Measurements from ENCODE around the gene SHROOM1.

Gene SHROOM1

DNA sequence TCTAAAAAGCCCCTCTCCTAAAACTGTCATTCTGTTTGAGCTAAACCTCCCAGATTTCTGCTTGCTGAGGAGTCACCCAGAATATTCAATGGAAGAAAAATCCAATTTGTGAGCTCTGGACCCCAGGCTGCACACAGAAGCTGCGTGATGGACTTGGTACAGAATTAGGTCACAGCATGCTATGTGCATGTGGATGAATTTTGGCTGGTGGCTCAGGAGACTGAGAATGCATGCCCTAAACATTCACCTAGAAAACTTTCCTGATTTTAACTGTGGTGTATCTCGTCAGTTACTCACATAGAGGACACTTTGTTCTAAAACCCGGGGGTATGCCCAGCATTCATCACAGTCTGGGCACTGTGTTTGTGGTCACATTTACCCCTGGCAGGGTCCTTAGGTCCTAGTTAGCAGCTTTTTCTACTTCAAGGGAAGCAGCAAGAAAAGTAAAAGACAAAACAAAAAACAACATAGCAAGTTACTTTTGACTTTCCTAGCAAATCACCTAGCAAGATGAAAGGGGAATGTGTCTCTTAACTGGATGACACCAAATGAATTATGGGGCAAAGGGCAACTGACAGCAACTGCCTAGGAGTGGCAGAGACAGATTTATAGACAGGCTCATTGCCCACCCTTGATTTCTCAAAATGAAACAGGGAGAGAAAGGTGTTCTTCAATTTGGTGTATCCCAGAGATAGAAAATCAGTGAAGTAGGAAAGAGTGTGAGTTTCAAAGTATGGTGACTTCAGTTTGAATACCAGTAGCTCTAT, 8.3 kb upstream of the SHROOM1 start:
- Histone ChIP-seq H3K9me3 (replicated peaks; ENCODE audit: insufficient read depth, low read length) (no peaks in the 10 kb centered on the region), H3K27me3 (replicated peaks; ENCODE audit: insufficient read depth, low read length) (no peaks in the 10 kb centered on the region), H2AFZ (ENCODE audit: low read length) (no peak overlapping the region), H3F3A (ENCODE audit: insufficient read depth, low read length) (no peaks in the 10 kb centered on the region), H3K36me3 (replicated peaks; ENCODE audit: insufficient read depth, low read length) (no peaks in the 10 kb centered on the region), H3K4me1 (ENCODE audit: low read length) (no peaks in the 10 kb centered on the region), H3K4me2 (ENCODE audit: low read depth, low read length) (no peak overlapping the region), H4K20me1 (ENCODE audit: insufficient read depth, low read length) (no peaks in the 10 kb centered on the region), H3K79me2 (ENCODE audit: low read length) (no peaks in the 10 kb centered on the region), H3K9me2 (replicated peaks; ENCODE audit: insufficient read depth, low read length) (no peaks in the 10 kb centered on the region), H3K4me3 (ENCODE audit: low read length) (no peak overlapping the region), H3K9ac (ENCODE audit: low read length) (no peak overlapping the region), H3K27ac (ENCODE audit: low read length) (no peak overlapping the region)
- no peak for DNase-seq
- TF ChIP-seq, protein P1, sequence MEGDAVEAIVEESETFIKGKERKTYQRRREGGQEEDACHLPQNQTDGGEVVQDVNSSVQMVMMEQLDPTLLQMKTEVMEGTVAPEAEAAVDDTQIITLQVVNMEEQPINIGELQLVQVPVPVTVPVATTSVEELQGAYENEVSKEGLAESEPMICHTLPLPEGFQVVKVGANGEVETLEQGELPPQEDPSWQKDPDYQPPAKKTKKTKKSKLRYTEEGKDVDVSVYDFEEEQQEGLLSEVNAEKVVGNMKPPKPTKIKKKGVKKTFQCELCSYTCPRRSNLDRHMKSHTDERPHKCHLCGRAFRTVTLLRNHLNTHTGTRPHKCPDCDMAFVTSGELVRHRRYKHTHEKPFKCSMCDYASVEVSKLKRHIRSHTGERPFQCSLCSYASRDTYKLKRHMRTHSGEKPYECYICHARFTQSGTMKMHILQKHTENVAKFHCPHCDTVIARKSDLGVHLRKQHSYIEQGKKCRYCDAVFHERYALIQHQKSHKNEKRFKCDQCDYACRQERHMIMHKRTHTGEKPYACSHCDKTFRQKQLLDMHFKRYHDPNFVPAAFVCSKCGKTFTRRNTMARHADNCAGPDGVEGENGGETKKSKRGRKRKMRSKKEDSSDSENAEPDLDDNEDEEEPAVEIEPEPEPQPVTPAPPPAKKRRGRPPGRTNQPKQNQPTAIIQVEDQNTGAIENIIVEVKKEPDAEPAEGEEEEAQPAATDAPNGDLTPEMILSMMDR (IDR thresholded peaks at IDR 0.05; ENCODE audit: low read length) = no peak
- TF ChIP-seq EZH2 (optimal IDR thresholded peaks at IDR 0.05; ENCODE audit: low read depth, low read length) = no peak
- no peak for TF ChIP-seq EZH2phosphoT487 (IDR thresholded peaks at IDR 0.05; ENCODE audit: low read length)

DNA sequence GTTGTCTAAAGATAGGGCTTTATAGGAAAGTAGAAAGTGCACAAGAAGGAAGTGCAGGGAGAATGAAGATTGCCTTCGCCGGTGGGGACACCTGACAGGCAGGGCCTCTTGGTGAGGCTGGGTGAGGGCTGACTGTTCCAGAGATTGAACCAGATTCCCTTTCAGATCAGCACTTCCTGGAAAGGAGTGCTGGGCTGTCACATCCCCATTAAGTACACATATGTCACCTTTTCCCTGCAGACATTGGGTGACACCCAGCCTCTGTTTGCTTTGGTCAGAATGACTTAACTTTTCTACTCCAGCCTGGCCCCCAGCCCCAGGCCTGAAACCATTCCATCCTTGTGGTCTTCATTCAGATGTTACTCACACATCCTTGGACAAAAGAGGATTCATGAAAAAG, 7.4 kb upstream of the SHROOM1 start:
- DNase-seq = no peak
- H3K79me2 ChIP-seq (ENCODE audit: low read length) = no peaks in the 10 kb centered on the region
- H4K20me1 ChIP-seq (ENCODE audit: insufficient read depth, low read length) = no peaks in the 10 kb centered on the region
- H3K4me1 ChIP-seq (ENCODE audit: low read length) = no peaks in the 10 kb centered on the region
- no peak overlapping the region for H3K4me3 ChIP-seq (ENCODE audit: low read length)
- H3K27ac ChIP-seq (ENCODE audit: low read length) = no peak overlapping the region
- no peaks in the 10 kb centered on the region for H3F3A ChIP-seq (ENCODE audit: insufficient read depth, low read length)
- H2AFZ ChIP-seq (ENCODE audit: low read length) = no peak overlapping the region
- H3K27me3 ChIP-seq (replicated peaks; ENCODE audit: insufficient read depth, low read length) = no peaks in the 10 kb centered on the region
- no peaks in the 10 kb centered on the region for H3K36me3 ChIP-seq (replicated peaks; ENCODE audit: insufficient read depth, low read length)
- no peak overlapping the region for H3K9ac ChIP-seq (ENCODE audit: low read length)
- H3K9me2 ChIP-seq (replicated peaks; ENCODE audit: insufficient read depth, low read length) = no peaks in the 10 kb centered on the region
- TF ChIP-seq EZH2 (optimal IDR thresholded peaks at IDR 0.05; ENCODE audit: low read depth, low read length) (no peak), EZH2phosphoT487 (IDR thresholded peaks at IDR 0.05; ENCODE audit: low read length) (no peak)
- TF ChIP-seq, protein P1 (IDR thresholded peaks at IDR 0.05; ENCODE audit: low read length) = no peak
- H3K9me3 ChIP-seq (replicated peaks; ENCODE audit: insufficient read depth, low read length) = no peaks in the 10 kb centered on the region
- H3K4me2 ChIP-seq (ENCODE audit: low read depth, low read length) = no peak overlapping the region

DNA sequence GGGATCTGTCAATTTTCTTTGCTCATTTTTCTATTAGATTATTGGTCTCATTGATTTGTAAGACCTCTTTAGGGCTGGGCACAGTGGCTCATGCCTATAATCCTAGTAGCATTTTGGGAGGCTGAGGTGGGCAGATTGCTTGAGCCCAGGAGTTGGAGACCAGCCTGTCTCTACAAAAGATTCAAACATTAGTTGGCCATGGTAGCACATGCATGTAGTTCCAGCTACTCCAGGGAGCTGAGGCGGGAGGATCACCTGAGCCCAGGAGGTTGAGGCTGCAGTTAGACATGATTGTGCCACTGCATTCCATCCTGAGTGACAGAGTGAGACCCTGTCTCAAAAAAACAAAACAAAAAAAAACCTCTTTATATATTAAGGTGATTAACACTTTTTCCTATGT, 6.4 kb upstream of the SHROOM1 start:
- Histone ChIP-seq H2AFZ (ENCODE audit: low read length) (no peak overlapping the region), H3K79me2 (ENCODE audit: low read length) (no peaks in the 10 kb centered on the region), H3K9ac (ENCODE audit: low read length) (no peak overlapping the region), H3K27ac (ENCODE audit: low read length) (no peak overlapping the region), H3K36me3 (replicated peaks; ENCODE audit: insufficient read depth, low read length) (no peaks in the 10 kb centered on the region), H3F3A (ENCODE audit: insufficient read depth, low read length) (no peaks in the 10 kb centered on the region), H3K4me1 (ENCODE audit: low read length) (no peaks in the 10 kb centered on the region), H3K9me3 (replicated peaks; ENCODE audit: insufficient read depth, low read length) (no peaks in the 10 kb centered on the region), H3K9me2 (replicated peaks; ENCODE audit: insufficient read depth, low read length) (no peaks in the 10 kb centered on the region), H3K4me3 (ENCODE audit: low read length) (no peak overlapping the region), H4K20me1 (ENCODE audit: insufficient read depth, low read length) (no peaks in the 10 kb centered on the region), H3K4me2 (ENCODE audit: low read depth, low read length) (no peak overlapping the region), H3K27me3 (replicated peaks; ENCODE audit: insufficient read depth, low read length) (no peaks in the 10 kb centered on the region)
- no peak for TF ChIP-seq EZH2 (optimal IDR thresholded peaks at IDR 0.05; ENCODE audit: low read depth, low read length)
- DNase-seq = no peak

DNA sequence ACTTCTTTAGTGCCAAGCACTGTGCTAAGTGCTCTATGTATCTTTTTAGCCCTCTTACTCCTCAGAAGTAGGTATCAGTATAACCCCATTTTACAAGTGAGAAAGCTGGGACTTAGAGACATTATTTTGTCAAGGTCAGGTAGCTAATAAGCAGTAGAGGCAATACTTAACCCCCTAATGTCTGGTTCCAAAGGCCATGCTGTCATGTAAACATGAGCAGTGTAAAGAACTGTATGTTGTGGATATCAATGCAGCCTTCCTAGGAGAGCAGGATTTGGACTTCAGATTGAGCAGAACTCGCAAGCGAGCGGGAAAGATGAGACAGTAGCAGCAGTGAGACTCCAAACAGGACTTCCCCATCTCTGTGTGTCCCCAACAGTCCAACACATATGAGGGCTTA, 3.6 kb upstream of the SHROOM1 start:
- Histone ChIP-seq H3K36me3 (replicated peaks; ENCODE audit: insufficient read depth, low read length) (no peaks in the 10 kb centered on the region), H2AFZ (ENCODE audit: low read length) (no peak overlapping the region), H3K9me2 (replicated peaks; ENCODE audit: insufficient read depth, low read length) (no peaks in the 10 kb centered on the region), H3K4me1 (ENCODE audit: low read length) (no peaks in the 10 kb centered on the region), H3K79me2 (ENCODE audit: low read length) (peaks cover 5% of the 10 kb centered on the region), H3K4me2 (ENCODE audit: low read depth, low read length) (no peak overlapping the region), H3K4me3 (ENCODE audit: low read length) (no peak overlapping the region), H3K27me3 (replicated peaks; ENCODE audit: insufficient read depth, low read length) (no peaks in the 10 kb centered on the region), H3F3A (ENCODE audit: insufficient read depth, low read length) (no peaks in the 10 kb centered on the region), H3K9ac (ENCODE audit: low read length) (no peak overlapping the region), H3K27ac (ENCODE audit: low read length) (no peak overlapping the region), H4K20me1 (ENCODE audit: insufficient read depth, low read length) (no peaks in the 10 kb centered on the region), H3K9me3 (replicated peaks; ENCODE audit: insufficient read depth, low read length) (no peaks in the 10 kb centered on the region)
- DNase-seq = no peak
- no peak for TF ChIP-seq EZH2 (optimal IDR thresholded peaks at IDR 0.05; ENCODE audit: low read depth, low read length)
- TF ChIP-seq, protein P1 (IDR thresholded peaks at IDR 0.05; ENCODE audit: low read length) = no peak
- TF ChIP-seq EZH2phosphoT487 (IDR thresholded peaks at IDR 0.05; ENCODE audit: low read length) = no peak
